ENCODE measurements around the gene DOK3.

Gene DOK3

DNA sequence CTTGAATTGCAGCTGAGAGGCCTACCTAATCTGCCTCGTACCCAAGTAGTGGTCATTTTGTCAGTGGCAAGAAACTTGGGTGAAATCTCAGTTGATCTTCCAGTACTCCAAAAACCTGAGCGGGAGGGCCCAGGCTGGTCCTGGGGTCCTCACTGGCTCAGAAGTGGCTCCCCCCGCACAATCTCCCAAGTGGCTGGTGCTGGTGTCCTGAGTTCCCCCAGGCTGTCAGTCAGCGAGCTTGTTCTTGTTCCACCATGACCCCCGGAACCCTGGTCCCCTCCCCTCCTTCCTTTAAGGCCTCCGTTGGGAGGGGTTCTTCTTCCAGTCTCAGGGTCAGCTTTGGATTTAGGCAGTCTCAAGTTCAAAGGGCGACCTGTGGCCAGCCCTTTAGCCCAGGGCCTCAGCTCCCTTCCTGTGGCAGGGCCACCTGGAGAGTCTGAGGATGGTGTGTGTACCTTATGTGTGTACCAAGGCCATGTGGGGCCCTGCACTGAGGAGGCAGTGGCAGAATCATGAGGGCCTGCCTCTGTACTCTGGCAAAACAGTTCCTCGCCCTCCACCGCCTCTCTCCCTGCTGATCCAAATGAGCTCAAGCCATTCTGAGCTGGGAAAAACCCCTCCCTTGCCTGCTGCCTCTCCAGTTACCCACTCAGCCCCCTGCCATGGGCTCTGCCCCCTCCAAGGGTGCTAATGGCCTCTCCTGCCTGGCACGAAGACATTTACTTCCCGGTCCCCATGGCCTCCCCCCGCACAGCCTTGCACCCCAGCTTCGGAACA is 31.7 kb downstream of the DOK3 start:
- H3K27ac ChIP-seq, result peak overlapping the region; percentile 63
- TF ChIP-seq, protein P1, sequence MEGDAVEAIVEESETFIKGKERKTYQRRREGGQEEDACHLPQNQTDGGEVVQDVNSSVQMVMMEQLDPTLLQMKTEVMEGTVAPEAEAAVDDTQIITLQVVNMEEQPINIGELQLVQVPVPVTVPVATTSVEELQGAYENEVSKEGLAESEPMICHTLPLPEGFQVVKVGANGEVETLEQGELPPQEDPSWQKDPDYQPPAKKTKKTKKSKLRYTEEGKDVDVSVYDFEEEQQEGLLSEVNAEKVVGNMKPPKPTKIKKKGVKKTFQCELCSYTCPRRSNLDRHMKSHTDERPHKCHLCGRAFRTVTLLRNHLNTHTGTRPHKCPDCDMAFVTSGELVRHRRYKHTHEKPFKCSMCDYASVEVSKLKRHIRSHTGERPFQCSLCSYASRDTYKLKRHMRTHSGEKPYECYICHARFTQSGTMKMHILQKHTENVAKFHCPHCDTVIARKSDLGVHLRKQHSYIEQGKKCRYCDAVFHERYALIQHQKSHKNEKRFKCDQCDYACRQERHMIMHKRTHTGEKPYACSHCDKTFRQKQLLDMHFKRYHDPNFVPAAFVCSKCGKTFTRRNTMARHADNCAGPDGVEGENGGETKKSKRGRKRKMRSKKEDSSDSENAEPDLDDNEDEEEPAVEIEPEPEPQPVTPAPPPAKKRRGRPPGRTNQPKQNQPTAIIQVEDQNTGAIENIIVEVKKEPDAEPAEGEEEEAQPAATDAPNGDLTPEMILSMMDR (conservative IDR thresholded peaks at IDR 0.05), result no peak
- no peak for TF ChIP-seq ZFX (IDR thresholded peaks at IDR 0.05)

DNA sequence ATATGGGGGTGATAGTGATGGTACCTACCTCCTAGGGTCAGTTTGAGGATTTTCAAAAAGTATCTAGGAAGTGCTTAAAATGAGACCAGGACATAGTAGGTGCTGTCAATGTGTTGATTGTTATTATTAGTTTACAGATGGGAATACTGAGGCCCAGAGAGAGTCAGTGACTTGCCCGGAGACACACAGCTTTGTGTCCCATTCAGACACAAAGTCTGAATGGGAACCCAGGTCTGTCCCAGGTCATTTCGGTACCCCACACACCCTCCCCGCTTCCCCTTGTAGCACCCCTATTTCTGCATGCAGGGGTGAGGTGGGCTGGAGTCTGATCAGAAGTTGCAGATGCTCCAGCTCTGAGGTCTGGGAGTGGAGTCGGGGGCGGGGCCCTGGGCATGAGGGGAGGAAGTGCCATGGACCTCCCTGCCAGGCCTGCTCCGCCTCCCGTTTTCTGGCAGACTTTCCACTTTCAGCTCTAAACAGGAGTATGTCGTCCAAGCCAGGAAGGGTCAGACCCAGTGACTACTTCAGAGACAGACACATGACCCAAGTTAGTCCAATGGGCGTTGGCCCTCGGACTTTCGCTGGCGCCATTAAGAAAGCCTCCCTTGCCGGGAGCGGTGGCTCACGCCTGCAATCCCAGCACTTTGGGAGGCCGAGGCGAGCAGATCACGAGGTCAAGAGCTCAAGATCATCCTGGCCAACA is 32.9 kb downstream of the DOK3 start:
- no peak for TF ChIP-seq ZFX (IDR thresholded peaks at IDR 0.05)
- TF ChIP-seq, protein P1 (conservative IDR thresholded peaks at IDR 0.05), result no peak
- no peak overlapping the region for H3K27ac ChIP-seq

DNA sequence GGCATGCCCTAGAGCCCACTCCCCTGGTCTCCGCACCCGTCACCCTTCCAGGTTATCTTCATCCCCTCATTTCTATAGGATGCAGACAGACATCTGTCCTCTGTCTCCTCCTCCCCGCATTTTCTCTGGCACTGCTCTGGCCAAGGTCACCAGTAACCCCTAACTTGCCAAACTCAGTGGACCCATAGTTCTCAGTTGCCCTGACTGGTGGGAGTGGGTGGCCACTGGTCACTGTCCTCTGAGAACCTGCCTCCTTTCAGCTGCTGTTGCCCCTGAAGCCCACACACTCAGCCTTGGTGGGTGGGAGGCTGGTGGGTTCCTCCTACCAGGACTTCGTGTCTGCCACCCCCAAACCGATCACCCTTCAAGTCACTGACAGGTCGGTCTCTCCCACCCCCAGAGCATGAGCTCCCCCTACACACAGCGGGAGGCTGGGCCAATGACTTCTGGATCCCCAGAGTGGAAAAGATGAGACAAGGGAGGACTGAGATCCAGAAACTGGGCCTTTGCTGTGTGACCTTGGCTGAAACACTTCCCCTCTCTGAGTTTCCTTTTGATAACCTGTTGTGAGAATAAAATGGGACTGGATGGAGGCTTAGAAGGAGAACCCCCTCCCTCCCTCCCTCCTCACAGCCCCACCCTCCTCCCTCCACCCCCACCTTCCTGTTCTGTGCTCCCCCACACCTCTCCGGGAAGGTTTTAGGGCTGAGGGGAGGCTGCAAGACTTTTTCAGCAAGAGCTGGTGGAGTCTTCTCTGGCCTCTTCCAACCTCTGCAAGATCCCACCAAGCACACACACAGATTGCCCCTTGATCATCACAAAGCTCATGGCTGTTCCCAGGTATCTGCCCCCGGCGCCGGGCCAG is 33.8 kb downstream of the DOK3 start:
- H3K27ac ChIP-seq, result no peak overlapping the region
- no peak for TF ChIP-seq ZFX (IDR thresholded peaks at IDR 0.05)
- TF ChIP-seq, protein P1 (conservative IDR thresholded peaks at IDR 0.05), result no peak

DNA sequence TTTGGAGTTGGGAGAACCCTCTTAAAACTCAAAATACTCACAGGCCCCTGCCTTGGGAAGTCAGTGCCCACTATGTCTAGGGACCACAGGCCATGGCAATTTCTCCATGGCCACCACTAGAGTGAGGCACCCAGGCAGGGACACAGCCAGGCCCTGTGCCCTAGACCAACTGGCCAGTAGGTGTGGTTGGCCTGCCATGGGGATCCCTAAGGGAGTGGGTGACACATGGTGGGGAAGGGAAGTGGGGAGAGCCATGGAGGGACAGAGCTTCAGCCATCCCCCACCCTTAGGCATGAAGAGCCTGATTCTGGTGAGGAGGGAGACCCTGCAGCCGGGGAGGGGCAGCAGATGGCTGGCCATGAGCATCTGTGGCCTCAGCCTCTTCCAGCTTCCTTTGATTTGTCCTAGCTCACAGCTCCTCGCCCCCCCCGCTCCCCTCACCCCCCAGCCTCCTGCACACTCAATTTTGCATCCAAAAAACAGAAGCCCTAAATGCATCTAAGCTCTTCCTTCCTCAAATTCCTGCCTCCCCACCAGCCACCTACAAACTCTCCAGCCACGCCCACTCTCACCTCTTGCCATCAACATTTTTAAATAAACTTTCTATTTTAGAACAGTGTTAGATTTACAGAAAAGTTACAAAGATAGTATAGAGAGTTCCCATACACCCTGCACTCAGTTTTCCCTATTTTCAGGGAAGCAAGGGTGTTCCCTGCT is 34.6 kb downstream of the DOK3 start:
- TF ChIP-seq, protein P1 (conservative IDR thresholded peaks at IDR 0.05), result no peak
- TF ChIP-seq ZFX (IDR thresholded peaks at IDR 0.05), result no peak
- no peak overlapping the region for H3K27ac ChIP-seq

DNA sequence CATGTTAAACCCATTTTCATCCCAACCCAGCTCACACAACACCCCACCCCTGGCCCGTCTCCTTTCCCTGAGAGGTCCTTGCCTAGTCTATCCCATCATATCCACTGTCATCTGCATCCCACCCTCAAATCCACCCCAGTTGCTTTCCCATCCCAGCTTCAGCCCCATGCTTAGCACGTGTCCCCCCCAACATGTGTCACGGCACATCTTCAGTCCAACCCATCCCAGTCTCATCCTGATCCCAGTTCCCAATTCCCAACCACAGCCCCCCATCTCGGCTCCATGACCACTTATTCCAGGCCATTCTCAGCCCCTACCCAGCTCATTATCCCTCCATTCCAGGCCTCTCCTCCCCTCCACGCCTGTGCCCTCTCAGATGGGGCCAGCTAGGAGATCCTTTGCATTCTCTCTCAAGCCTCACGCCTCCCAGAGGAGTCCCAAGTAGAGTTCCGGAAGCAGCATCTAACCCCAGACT is 35.6 kb downstream of the DOK3 start:
- TF ChIP-seq, protein P1 (conservative IDR thresholded peaks at IDR 0.05), result no peak
- TF ChIP-seq ZFX (IDR thresholded peaks at IDR 0.05), result no peak
- H3K27ac ChIP-seq, result no peak overlapping the region

DNA sequence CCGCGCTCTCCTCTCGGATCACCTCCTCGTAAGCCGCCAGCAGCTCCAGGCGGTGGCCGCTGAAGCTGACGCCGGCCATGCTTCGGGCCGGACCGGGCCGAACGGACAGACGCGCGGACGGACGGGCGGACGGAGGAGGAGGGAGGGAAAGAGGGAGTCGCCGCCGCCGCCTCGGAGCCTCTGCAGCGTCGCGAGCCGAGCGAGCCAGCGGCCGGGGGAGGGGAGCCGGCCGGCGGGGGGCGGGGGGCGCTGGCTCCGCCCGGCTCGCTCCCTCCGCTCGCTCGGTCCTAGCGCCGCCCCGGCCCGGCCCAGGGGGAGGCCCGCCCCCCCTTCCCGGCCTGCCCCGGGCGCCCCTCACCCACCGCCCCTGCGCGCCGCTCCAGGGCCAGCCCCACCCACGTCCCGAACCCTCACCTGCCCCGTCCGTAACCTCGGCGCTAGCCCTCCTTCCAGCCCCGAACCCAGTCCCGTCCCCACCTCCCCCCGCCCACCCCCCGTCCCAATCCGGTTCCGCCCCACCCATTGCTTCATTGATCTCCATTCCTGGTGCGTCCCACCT is 36.1 kb downstream of the DOK3 start, which contains the start of gene DBN1:
TSS of gene DBN1 (minus strand) at position 192 of the 559 bp plus-strand sequence. CDS start at position 79, 113 bp downstream.
- TF ChIP-seq ZFX (IDR thresholded peaks at IDR 0.05), result no peak
- TF ChIP-seq, protein P1 (conservative IDR thresholded peaks at IDR 0.05), result no peak
- peak within 1 kb of the TSS; percentile 70 for H3K27ac ChIP-seq
